Measurements from ENCODE around the gene CCDC6. TPM values are rescaled to one million over a fixed set of nuclear protein-coding genes. Genes with fewer than 3 reads are reported as not detected.

Gene CCDC6
- total RNA-seq, 4 donors from 2014 or later, result 59.3 to 79.3 (median 64.8) TPM

GRCh38 chr10:59807629-59808620 is 98.4 kb downstream of the CCDC6 start:
- no peak for TF ChIP-seq POLR2A (IDR thresholded peaks at IDR 0.05)
- H3K27ac ChIP-seq, result peak overlapping the region; percentile 66 to 91 (median 78)

GRCh38 chr10:59805014-59805413 is 101.3 kb downstream of the CCDC6 start:
- peak; percentile 81 to 84 for DNase-seq

More at GRCh38 chr10:59807629-59808620, 98.4 kb downstream of the CCDC6 start:
- intact Hi-C loops (cut with DNase I), result no loop called here
- Histone ChIP-seq H3K4me1 (peaks cover 5 to 17% of the 10 kb centered on the region in 2 donors), H3K9me3 (no peaks in the 10 kb centered on the region), H3K27me3 (no peaks in the 10 kb centered on the region), H3K4me3 (replicated peaks in 1 of 3) (no peak overlapping the region), H3K36me3 (peaks cover 19 to 34% of the 10 kb centered on the region in 2 donors)
- WGBS, 2 donors, result 61 to 70% methylated on average over 9 of the region's 9 CpGs
- peak; percentile 86 to 97 for DNase-seq

GRCh38 chr10:59804220-59804619 is 102.1 kb downstream of the CCDC6 start:
- no peaks in the 10 kb centered on the region for H3K27me3 ChIP-seq
- H3K9me3 ChIP-seq, result no peaks in the 10 kb centered on the region
- no peak overlapping the region for H3K4me3 ChIP-seq (replicated peaks in 1 of 3)
- WGBS, 2 donors, result 97 to 98% methylated on average over 4 of the region's 4 CpGs
- DNase-seq, result no peak
- TF ChIP-seq POLR2A (IDR thresholded peaks at IDR 0.05), result no peak
- no peak for TF ChIP-seq CTCF (IDR thresholded peaks at IDR 0.05)
- intact Hi-C loops (cut with DNase I), result no loop called here
- peaks cover 9 to 25% of the 10 kb centered on the region in 2 donors for H3K36me3 ChIP-seq
- H3K4me1 ChIP-seq, result peaks cover 5 to 15% of the 10 kb centered on the region in 2 donors
- no peak overlapping the region for H3K27ac ChIP-seq

More at GRCh38 chr10:59805014-59805413, 101.3 kb downstream of the CCDC6 start:
- intact Hi-C loops (cut with DNase I), result no loop called here
- Histone ChIP-seq H3K27ac (no peak overlapping the region), H3K4me3 (replicated peaks in 1 of 3) (no peak overlapping the region), H3K27me3 (no peaks in the 10 kb centered on the region), H3K36me3 (peaks cover 9 to 25% of the 10 kb centered on the region in 2 donors), H3K4me1 (peaks cover 5 to 15% of the 10 kb centered on the region in 2 donors), H3K9me3 (no peaks in the 10 kb centered on the region)
- 64 to 84% methylated on average over 6 of the region's 6 CpGs for WGBS, 2 donors
- TF ChIP-seq CTCF (IDR thresholded peaks at IDR 0.05) (peak in 5 of 6 experiments; percentile 12 to 70 (median 53)), POLR2A (IDR thresholded peaks at IDR 0.05) (no peak)

GRCh38 chr10:59803714-59804113 is 102.6 kb downstream of the CCDC6 start:
- intact Hi-C loops (cut with DNase I), result no loop called here
- no peak for DNase-seq
- 89 to 100% methylated on average over 1 of the region's 1 CpG for WGBS, 2 donors
- H3K36me3 ChIP-seq, result peaks cover 9 to 25% of the 10 kb centered on the region in 2 donors
- H3K4me1 ChIP-seq, result peaks cover 5 to 15% of the 10 kb centered on the region in 2 donors
- no peak overlapping the region for H3K4me3 ChIP-seq (replicated peaks in 1 of 3)
- H3K9me3 ChIP-seq, result no peaks in the 10 kb centered on the region
- H3K27ac ChIP-seq, result no peak overlapping the region
- no peak for TF ChIP-seq POLR2A (IDR thresholded peaks at IDR 0.05)
- TF ChIP-seq CTCF (IDR thresholded peaks at IDR 0.05), result no peak
- no peaks in the 10 kb centered on the region for H3K27me3 ChIP-seq

GRCh38 chr10:59801171-59801570 is 105.2 kb downstream of the CCDC6 start:
- no peaks in the 10 kb centered on the region for H3K27me3 ChIP-seq
- intact Hi-C loops (cut with DNase I), result no loop called here
- no peak for DNase-seq
- TF ChIP-seq CTCF (IDR thresholded peaks at IDR 0.05), result no peak
- no peak for TF ChIP-seq POLR2A (IDR thresholded peaks at IDR 0.05)
- H3K9me3 ChIP-seq, result no peaks in the 10 kb centered on the region
- WGBS, 2 donors, result 89 to 92% methylated on average over 2 of the region's 2 CpGs
- no peaks in the 10 kb centered on the region for H3K4me1 ChIP-seq
- no peak overlapping the region for H3K4me3 ChIP-seq (replicated peaks in 1 of 3)
- peaks cover 9 to 23% of the 10 kb centered on the region in 2 donors for H3K36me3 ChIP-seq
- H3K27ac ChIP-seq, result no peak overlapping the region
